ENCODE results near the gene FAM13A.

DNA sequence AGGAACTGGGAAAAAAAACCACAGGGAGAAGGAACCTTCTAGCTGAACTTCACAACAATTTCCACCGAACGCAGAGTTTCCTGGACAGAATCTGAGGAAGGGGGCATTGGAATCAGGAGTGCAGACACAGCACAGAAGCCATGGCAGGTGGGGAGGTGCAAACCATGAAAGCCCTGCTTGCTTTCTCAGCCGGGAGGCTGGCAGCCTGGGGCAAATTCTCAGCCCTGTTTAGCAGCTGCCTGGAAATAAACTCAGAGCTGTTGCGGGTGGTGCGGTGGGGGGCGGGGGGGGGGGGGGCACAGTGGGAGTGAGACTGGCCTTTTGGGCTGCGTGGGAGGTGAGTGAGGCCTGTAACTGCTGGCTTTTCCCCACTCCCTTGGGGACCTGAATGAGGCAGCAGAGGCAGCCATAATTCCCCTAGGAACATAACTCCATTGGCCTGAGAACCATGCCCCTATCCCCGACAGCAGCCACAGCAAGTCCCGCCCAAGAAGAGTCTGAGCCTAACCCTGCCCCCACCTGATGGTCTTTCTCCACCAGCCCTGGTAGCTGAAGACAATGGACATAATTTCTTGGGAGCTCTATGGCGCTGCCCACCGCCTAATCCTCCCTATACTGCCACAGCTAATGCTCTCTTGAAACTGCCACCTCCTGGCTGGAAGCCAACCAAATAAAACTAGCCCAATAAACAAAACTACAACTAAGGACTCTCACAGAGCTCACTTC, 176.3 kb downstream of the FAM13A start:
- TF ChIP-seq, protein P1, sequence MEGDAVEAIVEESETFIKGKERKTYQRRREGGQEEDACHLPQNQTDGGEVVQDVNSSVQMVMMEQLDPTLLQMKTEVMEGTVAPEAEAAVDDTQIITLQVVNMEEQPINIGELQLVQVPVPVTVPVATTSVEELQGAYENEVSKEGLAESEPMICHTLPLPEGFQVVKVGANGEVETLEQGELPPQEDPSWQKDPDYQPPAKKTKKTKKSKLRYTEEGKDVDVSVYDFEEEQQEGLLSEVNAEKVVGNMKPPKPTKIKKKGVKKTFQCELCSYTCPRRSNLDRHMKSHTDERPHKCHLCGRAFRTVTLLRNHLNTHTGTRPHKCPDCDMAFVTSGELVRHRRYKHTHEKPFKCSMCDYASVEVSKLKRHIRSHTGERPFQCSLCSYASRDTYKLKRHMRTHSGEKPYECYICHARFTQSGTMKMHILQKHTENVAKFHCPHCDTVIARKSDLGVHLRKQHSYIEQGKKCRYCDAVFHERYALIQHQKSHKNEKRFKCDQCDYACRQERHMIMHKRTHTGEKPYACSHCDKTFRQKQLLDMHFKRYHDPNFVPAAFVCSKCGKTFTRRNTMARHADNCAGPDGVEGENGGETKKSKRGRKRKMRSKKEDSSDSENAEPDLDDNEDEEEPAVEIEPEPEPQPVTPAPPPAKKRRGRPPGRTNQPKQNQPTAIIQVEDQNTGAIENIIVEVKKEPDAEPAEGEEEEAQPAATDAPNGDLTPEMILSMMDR (IDR thresholded peaks at IDR 0.05), result no peak
- TF ChIP-seq POLR2A (IDR thresholded peaks at IDR 0.05), result no peak

Measured in breast epithelium (tissue), 3 donors.